H9 (cell line): ENCODE data around the gene IFT52. TPM values are rescaled to one million over a fixed set of nuclear protein-coding genes. Genes with fewer than 3 reads are reported as not detected.

ENCODE experiments used
- DNase-seq: peaks from one replicate; pipeline ENCODE4 v3.0.0-alpha.2; 2017
- H2AFZ ChIP-seq: one replicate; pipeline ENCODE4 v1.6.1; 2013; ENCODE audit warnings: mild to moderate bottlenecking, low read length, control low read depth, moderate library complexity
- H2AK5ac ChIP-seq: 2 replicates; pipeline ENCODE4 v1.6.1; 2013; ENCODE audit warnings: low read length, control low read depth, mixed read lengths; ENCODE audit not compliant: insufficient read length
- H2BK120ac ChIP-seq: one replicate; pipeline ENCODE4 v1.6.1; 2013; ENCODE audit warnings: low read depth, mild to moderate bottlenecking, low read length, control low read depth, inconsistent platforms; ENCODE audit not compliant: poor library complexity, severe bottlenecking
- H2BK12ac ChIP-seq: 2 replicates; pipeline ENCODE4 v1.6.1; 2013; ENCODE audit warnings: low read length, control low read depth, mixed read lengths, low read depth; ENCODE audit not compliant: insufficient read length
- H2BK15ac ChIP-seq: 2 replicates; pipeline ENCODE4 v1.6.1; 2013; ENCODE audit warnings: low read depth, low read length, control low read depth
- H2BK20ac ChIP-seq: one replicate; pipeline ENCODE4 v1.6.1; 2013; ENCODE audit warnings: low read depth, mild to moderate bottlenecking, low read length, control low read depth, inconsistent platforms; ENCODE audit not compliant: poor library complexity, severe bottlenecking
- H2BK5ac ChIP-seq: 2 replicates; pipeline ENCODE4 v1.6.1; 2013; ENCODE audit warnings: low read length, control low read depth, mixed read lengths; ENCODE audit not compliant: insufficient read length
- H3K14ac ChIP-seq: 2 replicates; pipeline ENCODE4 v1.6.1; 2013; ENCODE audit warnings: low read length, control low read depth; ENCODE audit not compliant: insufficient read depth
- H3K18ac ChIP-seq: 2 replicates; pipeline ENCODE4 v1.6.1; 2013; ENCODE audit warnings: low read depth, mild to moderate bottlenecking, mixed read lengths, low read length, control low read depth; ENCODE audit not compliant: insufficient read length
- H3K23ac ChIP-seq: 2 replicates; pipeline ENCODE4 v1.6.1; 2013; ENCODE audit warnings: low read length, control low read depth, mixed read lengths, low read depth; ENCODE audit not compliant: insufficient read length
- H3K23me2 ChIP-seq: 2 replicates; pipeline ENCODE4 v1.6.1; 2013; ENCODE audit warnings: low read depth, mild to moderate bottlenecking, mixed read lengths, low read length, control low read depth; ENCODE audit not compliant: insufficient read length, poor library complexity, severe bottlenecking
- H3K27ac ChIP-seq: 2 replicates; pipeline ENCODE4 v1.5.1; 2013; ENCODE audit warnings: low read length, control low read depth, mixed read lengths, low read depth; ENCODE audit not compliant: insufficient read length
- H3K27me3 ChIP-seq: 2 replicates; pipeline ENCODE4 v1.6.1; 2013; ENCODE audit warnings: low read length, control low read depth, inconsistent platforms; ENCODE audit not compliant: insufficient read depth
- H3K4ac ChIP-seq: 2 replicates; pipeline ENCODE4 v1.6.1; 2013; ENCODE audit warnings: low read depth, mild to moderate bottlenecking, control low read depth, inconsistent platforms, low read length, moderate library complexity
- H3K4me1 ChIP-seq: 2 replicates; pipeline ENCODE4 v1.6.1; 2013; ENCODE audit warnings: low read length, control low read depth, inconsistent platforms; ENCODE audit not compliant: insufficient read depth
- H3K4me2 ChIP-seq: 2 replicates; pipeline ENCODE4 v1.6.1; 2013; ENCODE audit warnings: low read length, control low read depth, mixed read lengths; ENCODE audit not compliant: insufficient read length, insufficient read depth
- H3K56ac ChIP-seq: 2 replicates; pipeline ENCODE4 v1.6.1; 2013; ENCODE audit warnings: low read depth, mild to moderate bottlenecking, mixed read lengths, low read length, control low read depth; ENCODE audit not compliant: insufficient read length
- H3K79me1 ChIP-seq: 2 replicates; pipeline ENCODE4 v1.6.1; 2013; ENCODE audit warnings: low read depth, mild to moderate bottlenecking, moderate library complexity, low read length, control low read depth, inconsistent platforms; ENCODE audit not compliant: insufficient read depth, poor library complexity, severe bottlenecking
- H3K79me2 ChIP-seq: 2 replicates; pipeline ENCODE4 v1.6.1; 2013; ENCODE audit warnings: low read length, control low read depth, inconsistent platforms; ENCODE audit not compliant: insufficient read depth
- H3K9ac ChIP-seq: 2 replicates; pipeline ENCODE4 v1.6.1; 2013; ENCODE audit warnings: low read length, control low read depth, mixed read lengths; ENCODE audit not compliant: insufficient read length; ENCODE audit errors: extremely low read depth
- H3K9me3 ChIP-seq: one replicate; pipeline ENCODE4 v1.6.1; 2013; ENCODE audit warnings: low read depth, low read length, inconsistent platforms; ENCODE audit not compliant: control insufficient read depth
- H3T11ph ChIP-seq: one replicate; pipeline ENCODE4 v1.6.1; 2013; ENCODE audit warnings: mild to moderate bottlenecking, low read length, control low read depth, inconsistent platforms
- H4K20me1 ChIP-seq: one replicate; pipeline ENCODE4 v1.6.1; 2013; ENCODE audit not compliant: control insufficient read depth, insufficient read length, insufficient read depth
- H4K5ac ChIP-seq: 2 replicates; pipeline ENCODE4 v1.6.1; 2013; ENCODE audit warnings: low read depth, mild to moderate bottlenecking, mixed read lengths, low read length, control low read depth; ENCODE audit not compliant: insufficient read length
- H4K8ac ChIP-seq: replicated peaks from 2 replicates; pipeline ENCODE4 v1.6.1; 2013; ENCODE audit warnings: low read length, control low read depth, mixed read lengths, low read depth; ENCODE audit not compliant: insufficient read length
- H4K91ac ChIP-seq: 2 replicates; pipeline ENCODE4 v1.6.1; 2013; ENCODE audit warnings: low read depth, mild to moderate bottlenecking, moderate library complexity, mixed read lengths, low read length, control low read depth; ENCODE audit not compliant: insufficient read length
- H3K27ac Mint-ChIP-seq, 3 experiments: 2 replicates in 2 of 3; 3 replicates in 1 of 3; pipeline ENCODE4 v1.8.0; 2020 to 2021; ENCODE audit warnings: mixed read lengths in 3 of 3, mild to moderate bottlenecking in 1 of 3, moderate library complexity in 1 of 3
- H3K27me3 Mint-ChIP-seq: 2 replicates; pipeline ENCODE4 v1.8.0; 2021; ENCODE audit warnings: low read depth, mild to moderate bottlenecking, moderate library complexity, mixed read lengths
- H3K36me3 Mint-ChIP-seq, 3 experiments: 2 replicates in 2 of 3; 3 replicates in 1 of 3; pipeline ENCODE4 v1.8.0; 2020 to 2021; ENCODE audit warnings: low read depth in 3 of 3, mixed read lengths in 3 of 3; ENCODE audit not compliant: insufficient read depth in 1 of 3
- H3K4me1 Mint-ChIP-seq, 2 experiments: 2 replicates each; pipeline ENCODE4 v1.8.0; 2020; ENCODE audit warnings: mixed read lengths in 2 of 2
- H3K4me3 Mint-ChIP-seq, 2 experiments: 2 replicates in 1 of 2; 3 replicates in 1 of 2; pipeline ENCODE4 v1.8.0; 2020 to 2021; ENCODE audit warnings: mild to moderate bottlenecking in 2 of 2, mixed read lengths in 2 of 2, moderate library complexity in 1 of 2
- H3K9me3 Mint-ChIP-seq, 2 experiments: 2 replicates in 1 of 2; 3 replicates in 1 of 2; pipeline ENCODE4 v1.8.0; 2020; ENCODE audit warnings: mild to moderate bottlenecking in 2 of 2, mixed read lengths in 2 of 2, moderate library complexity in 1 of 2
- WGBS: extraction: QIAGEN DNeasy Blood & Tissue Kit; methylation state at CpG from one replicate; pipeline ENCODE4 v1.1.7; 2013; ENCODE audit warnings: missing lambda C conversion rate, low lambda C conversion rate, mixed read lengths; ENCODE audit not compliant: insufficient read length; ENCODE audit errors: extremely low coverage; 5-methylcytosine and 5-hydroxymethylcytosine counted together
- total RNA-seq: library from RNA; stranded (reverse); gene quantifications from 2 replicates; pipeline ENCODE4 v1.2.1, GENCODE V29; 2021
- TF ChIP-seq, protein P1 (sequence below): fragments of 200-600 bp; sonication (generic); conservative IDR thresholded peaks from 3 replicates; pipeline ENCODE4 v1.8.0; 2021; ENCODE audit warnings: antibody characterized with exemption, mild to moderate bottlenecking

IFT52 gene
- total RNA-seq, 1 experiment from 2014 or later = 44.5 TPM

DNA sequence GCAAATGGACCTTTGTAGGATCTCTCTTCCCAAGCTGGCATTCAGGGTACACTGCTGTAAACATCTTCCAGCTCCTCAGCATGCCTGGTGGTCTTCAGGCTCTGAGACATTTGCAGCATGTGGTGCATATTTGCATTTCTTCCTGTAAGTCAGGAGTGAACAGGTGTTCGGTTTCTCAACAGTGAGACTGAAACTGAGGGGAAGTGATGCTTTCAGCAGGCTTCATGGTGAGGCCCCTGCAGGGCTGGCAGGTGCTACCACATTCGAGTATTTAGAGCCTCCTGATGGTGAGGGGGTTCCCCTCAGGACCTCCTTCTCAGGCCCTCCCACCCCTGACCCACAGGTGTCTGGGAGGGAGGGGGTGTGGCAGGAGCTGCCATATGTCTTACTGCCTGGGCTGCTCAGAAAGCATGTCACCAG lies 91.3 kb downstream of the IFT52 start:
- Histone ChIP-seq H3K79me1 (peaks cover 2% of the 10 kb centered on the region), H4K20me1 (no peaks in the 10 kb centered on the region)

More for the DNA sequence above, 91.3 kb downstream of the IFT52 start:
- Histone ChIP-seq H3K23me2 (no peaks in the 10 kb centered on the region), H2AK5ac (no peak overlapping the region), H3K56ac (no peak overlapping the region), H3K9ac (no peak overlapping the region), H4K8ac (no peak overlapping the region), H3K27me3 (no peaks in the 10 kb centered on the region), H4K91ac (no peak overlapping the region), H3K23ac (no peak overlapping the region), H2AFZ (no peak overlapping the region), H2BK12ac (no peak overlapping the region), H2BK5ac (no peak overlapping the region), H3K18ac (no peak overlapping the region), H3K9me3 (no peaks in the 10 kb centered on the region), H3K14ac (no peak overlapping the region), H3K4ac (no peak overlapping the region), H3K27ac (no peak overlapping the region), H3K79me2 (peaks cover under 1% of the 10 kb centered on the region; the same call in 1 of the 2 replicates), H3T11ph (no peak overlapping the region), H2BK120ac (no peak overlapping the region), H3K4me1 (no peaks in the 10 kb centered on the region), H4K5ac (no peak overlapping the region), H2BK15ac (no peak overlapping the region), H2BK20ac (no peak overlapping the region), H3K4me2 (no peak overlapping the region)
- WGBS = no CpG with 5 or more reads among the region's 2 CpGs
- Mint-ChIP-seq H3K27me3 (no peaks in the 10 kb centered on the region), H3K36me3 (peaks cover 18 to 64% (median 64%) of the 10 kb centered on the region in 3 experiments; a peak in 6 of 7 replicates), H3K9me3 (no peaks in the 10 kb centered on the region), H3K4me1 (peaks cover 8 to 11% of the 10 kb centered on the region in 2 experiments), H3K27ac (no peak overlapping the region), H3K4me3 (no peak overlapping the region)
- no peak for DNase-seq
- TF ChIP-seq, protein P1, sequence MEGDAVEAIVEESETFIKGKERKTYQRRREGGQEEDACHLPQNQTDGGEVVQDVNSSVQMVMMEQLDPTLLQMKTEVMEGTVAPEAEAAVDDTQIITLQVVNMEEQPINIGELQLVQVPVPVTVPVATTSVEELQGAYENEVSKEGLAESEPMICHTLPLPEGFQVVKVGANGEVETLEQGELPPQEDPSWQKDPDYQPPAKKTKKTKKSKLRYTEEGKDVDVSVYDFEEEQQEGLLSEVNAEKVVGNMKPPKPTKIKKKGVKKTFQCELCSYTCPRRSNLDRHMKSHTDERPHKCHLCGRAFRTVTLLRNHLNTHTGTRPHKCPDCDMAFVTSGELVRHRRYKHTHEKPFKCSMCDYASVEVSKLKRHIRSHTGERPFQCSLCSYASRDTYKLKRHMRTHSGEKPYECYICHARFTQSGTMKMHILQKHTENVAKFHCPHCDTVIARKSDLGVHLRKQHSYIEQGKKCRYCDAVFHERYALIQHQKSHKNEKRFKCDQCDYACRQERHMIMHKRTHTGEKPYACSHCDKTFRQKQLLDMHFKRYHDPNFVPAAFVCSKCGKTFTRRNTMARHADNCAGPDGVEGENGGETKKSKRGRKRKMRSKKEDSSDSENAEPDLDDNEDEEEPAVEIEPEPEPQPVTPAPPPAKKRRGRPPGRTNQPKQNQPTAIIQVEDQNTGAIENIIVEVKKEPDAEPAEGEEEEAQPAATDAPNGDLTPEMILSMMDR = no peak
